ENCODE measurements around the gene ZNF697. TPM values are rescaled to one million over a fixed set of nuclear protein-coding genes. Genes with fewer than 3 reads are reported as not detected.

The ZNF697 gene
- polyA plus RNA-seq, 1 donor (not counting 4 experiments of a cell fraction or from before 2014, with no cell fraction given), result 4.7 TPM

- H3K9ac ChIP-seq (ENCODE audit: control insufficient read depth, extremely low read depth, insufficient read depth, low read length), result peak overlapping the region; percentile 87
- H2AFZ ChIP-seq (ENCODE audit: control insufficient read depth, low read length), result peak overlapping the region; percentile 71
- peak overlapping the region; percentile 79 for H3K4me2 ChIP-seq (ENCODE audit: control insufficient read depth, extremely low read depth, insufficient read depth, low read depth, low read length)
- H3K79me2 ChIP-seq (ENCODE audit: control insufficient read depth, insufficient read depth, low read length), result peaks cover 33% of the 10 kb centered on the region
- DNase-seq (ENCODE audit: low read depth, low spot score) (no peak), FAIRE-seq (no peak)
- peak overlapping the region; percentile 82 to 91 (median 87) for H3K4me3 ChIP-seq (ENCODE audit: control insufficient read depth in 2 of 3, extremely low read depth in 1 of 3, insufficient read depth in 2 of 3, low read depth in 1 of 3, low read length in 3 of 3)
- H3K4me1 ChIP-seq (ENCODE audit: control insufficient read depth, extremely low read depth, insufficient read depth, low read length), result peaks cover 38% of the 10 kb centered on the region
- no peak for TF ChIP-seq EZH2 (IDR thresholded peaks at IDR 0.05; ENCODE audit: low read length)
- TF ChIP-seq CTCF (optimal IDR thresholded peaks at IDR 0.05 in 1 of 3, IDR thresholded peaks at IDR 0.05 in 1 of 3, conservative IDR thresholded peaks at IDR 0.05 in 1 of 3; ENCODE audit: extremely low read depth in 1 of 3, insufficient read depth in 2 of 3, low read length in 3 of 3), result no peak
- H3K27me3 ChIP-seq (ENCODE audit: control insufficient read depth, extremely low read depth, insufficient read depth, low read length), result no peaks in the 10 kb centered on the region
- H3K9me1 ChIP-seq (ENCODE audit: control insufficient read depth, extremely low read depth, insufficient read depth, low read length), result no peaks in the 10 kb centered on the region
- H3K9me3 ChIP-seq (ENCODE audit: control insufficient read depth, low read depth, low read length), result no peaks in the 10 kb centered on the region
- H3K36me3 ChIP-seq (ENCODE audit: control insufficient read depth in 2 of 2, extremely low read depth in 1 of 2, insufficient read depth in 2 of 2, low read length in 2 of 2), result no peaks in the 10 kb centered on the region
- peak overlapping the region; percentile 82 for H3K27ac ChIP-seq (ENCODE audit: control insufficient read depth, insufficient read depth, low read length)
- H4K20me1 ChIP-seq (ENCODE audit: control insufficient read depth, extremely low read depth, insufficient read depth, low read length), result no peaks in the 10 kb centered on the region
- dilution Hi-C loops (cut with MboI; ENCODE audit: extremely low pct_ligation_motif_present, low sequenced_read_pairs), result no loop called here
Observed at GRCh38 chr1:119648620-119649004, 546 bp upstream of the ZNF697 start.

GRCh38 chr1:119647228-119647733, 785 bp downstream of the ZNF697 start:
- Histone ChIP-seq H3K27me3 (ENCODE audit: control insufficient read depth, extremely low read depth, insufficient read depth, low read length) (no peaks in the 10 kb centered on the region), H3K4me3 (ENCODE audit: control insufficient read depth in 2 of 3, extremely low read depth in 1 of 3, insufficient read depth in 2 of 3, low read depth in 1 of 3, low read length in 3 of 3) (peak overlapping the region; percentile 82 to 91 (median 87)), H3K27ac (ENCODE audit: control insufficient read depth, insufficient read depth, low read length) (peak overlapping the region; percentile 82), H3K4me2 (ENCODE audit: control insufficient read depth, extremely low read depth, insufficient read depth, low read depth, low read length) (peak overlapping the region; percentile 83), H4K20me1 (ENCODE audit: control insufficient read depth, extremely low read depth, insufficient read depth, low read length) (no peaks in the 10 kb centered on the region), H3K79me2 (ENCODE audit: control insufficient read depth, insufficient read depth, low read length) (peaks cover 43% of the 10 kb centered on the region), H3K36me3 (ENCODE audit: control insufficient read depth in 2 of 2, extremely low read depth in 1 of 2, insufficient read depth in 2 of 2, low read length in 2 of 2) (no peaks in the 10 kb centered on the region), H3K9me1 (ENCODE audit: control insufficient read depth, extremely low read depth, insufficient read depth, low read length) (no peaks in the 10 kb centered on the region), H2AFZ (ENCODE audit: control insufficient read depth, low read length) (peak overlapping the region; percentile 76), H3K9me3 (ENCODE audit: control insufficient read depth, low read depth, low read length) (no peaks in the 10 kb centered on the region), H3K4me1 (ENCODE audit: control insufficient read depth, extremely low read depth, insufficient read depth, low read length) (peaks cover 34% of the 10 kb centered on the region), H3K9ac (ENCODE audit: control insufficient read depth, extremely low read depth, insufficient read depth, low read length) (peak overlapping the region; percentile 87)
- no peak for FAIRE-seq
- dilution Hi-C loops (cut with MboI; ENCODE audit: extremely low pct_ligation_motif_present, low sequenced_read_pairs), result no loop called here
- no peak for TF ChIP-seq CTCF (optimal IDR thresholded peaks at IDR 0.05 in 1 of 3, IDR thresholded peaks at IDR 0.05 in 1 of 3, conservative IDR thresholded peaks at IDR 0.05 in 1 of 3; ENCODE audit: extremely low read depth in 1 of 3, insufficient read depth in 2 of 3, low read length in 3 of 3)
- TF ChIP-seq EZH2 (IDR thresholded peaks at IDR 0.05; ENCODE audit: low read length), result no peak
- DNase-seq (ENCODE audit: low read depth, low spot score), result no peak

Data from keratinocyte (primary cell).